Measurements from ENCODE around the gene HYAL3. TPM values are rescaled to one million over a fixed set of nuclear protein-coding genes. Genes with fewer than 3 reads are reported as not detected.

Gene HYAL3
- total RNA-seq, 1 experiment from 2014 or later, result 20.8 TPM

DNA sequence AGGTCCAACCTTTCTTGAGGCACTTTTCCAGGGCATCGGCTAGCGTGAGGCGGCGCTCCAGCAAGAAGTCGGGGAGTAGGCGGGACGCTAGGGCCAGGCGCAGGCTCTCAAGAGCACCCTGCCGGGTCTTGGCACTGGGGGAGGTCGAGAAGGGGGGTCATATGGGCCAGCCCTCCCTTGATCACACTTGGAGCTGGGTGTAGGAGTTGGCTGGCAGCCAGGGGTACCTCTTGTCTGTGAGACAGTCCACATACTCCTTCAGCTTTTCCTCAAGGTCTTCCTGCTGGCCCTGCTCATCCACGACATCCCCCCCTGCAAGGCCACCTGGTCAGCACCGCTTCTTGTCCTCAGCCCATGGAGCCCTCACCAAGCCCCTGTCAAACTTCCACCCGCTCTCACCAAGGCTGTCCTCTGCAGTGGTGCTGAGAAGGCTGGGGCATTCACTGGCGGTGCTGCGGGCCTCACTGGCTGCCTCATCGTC is 9.0 kb downstream of the HYAL3 start:
- H3K36me3 ChIP-seq (ENCODE audit: low read depth, low read length), result peaks cover 35% of the 10 kb centered on the region
- ATAC-seq, result no peak
- POLR2A ChIA-PET (ENCODE audit: unreplicated experiment), result no interaction called here

DNA sequence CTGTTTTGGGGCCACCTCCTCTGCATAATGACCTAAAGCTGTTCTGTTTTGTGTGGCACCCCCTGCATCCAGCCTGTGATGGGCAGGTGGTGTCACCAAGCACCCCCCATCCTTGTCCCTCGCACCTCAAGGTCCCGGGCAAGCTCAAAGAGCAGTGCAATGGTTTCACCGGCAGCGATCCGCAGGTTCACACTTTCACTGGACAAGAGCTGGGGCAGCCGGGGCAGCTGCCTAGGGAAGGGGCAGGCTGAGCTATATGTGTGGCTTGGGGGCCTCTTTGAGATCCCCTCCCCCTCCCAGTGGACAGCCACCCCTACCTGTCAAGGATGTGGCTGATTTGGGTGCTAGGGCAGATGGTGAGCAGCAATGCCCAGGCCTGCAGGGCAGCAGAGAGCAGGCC is 10.1 kb downstream of the HYAL3 start:
- H3K79me2 ChIP-seq (ENCODE audit: low read length), result peaks cover 32% of the 10 kb centered on the region
- H3K4me2 ChIP-seq (ENCODE audit: low read length), result no peak overlapping the region
- H3K9me3 ChIP-seq (ENCODE audit: low read length), result no peaks in the 10 kb centered on the region
- ATAC-seq (no peak), DNase-seq (no peak)
- POLR2A ChIA-PET (ENCODE audit: unreplicated experiment), result interaction anchor here (0.6 kb wide), 1 partner anchor 10 kb away, joined by 3 read pairs; no protein-coding TSS in a partner anchor
- no peak overlapping the region for H2AFZ ChIP-seq (ENCODE audit: low read length)
- H3K9me2 ChIP-seq (replicated peaks; ENCODE audit: low read length), result no peaks in the 10 kb centered on the region
- H3K27me3 ChIP-seq (ENCODE audit: low read length), result no peaks in the 10 kb centered on the region
- CTCF ChIA-PET, result no interaction called here
- no peak overlapping the region for H3K9ac ChIP-seq (ENCODE audit: low read length)
- peaks cover 4% of the 10 kb centered on the region for H3F3A ChIP-seq (ENCODE audit: low read length, unreplicated experiment)
- no peaks in the 10 kb centered on the region for H4K20me1 ChIP-seq (ENCODE audit: low read length)
- H3K4me1 ChIP-seq (ENCODE audit: insufficient read depth, low read length), result peaks cover 6% of the 10 kb centered on the region
- intact Hi-C loops (cut with micrococcal nuclease), result no loop called here
- BruUV-seq (replicated peaks), result no TSS peak
- no peak overlapping the region for H3K27ac ChIP-seq (ENCODE audit: low read length)
- H3K36me3 ChIP-seq (ENCODE audit: low read depth, low read length), result peaks cover 35% of the 10 kb centered on the region
- TF ChIP-seq EZH2 (IDR thresholded peaks at IDR 0.05; ENCODE audit: low read length, unreplicated experiment) (no peak), EZH2phosphoT487 (IDR thresholded peaks at IDR 0.05; ENCODE audit: borderline replicate concordance, low read length) (no peak)
- TF ChIP-seq, protein P1, sequence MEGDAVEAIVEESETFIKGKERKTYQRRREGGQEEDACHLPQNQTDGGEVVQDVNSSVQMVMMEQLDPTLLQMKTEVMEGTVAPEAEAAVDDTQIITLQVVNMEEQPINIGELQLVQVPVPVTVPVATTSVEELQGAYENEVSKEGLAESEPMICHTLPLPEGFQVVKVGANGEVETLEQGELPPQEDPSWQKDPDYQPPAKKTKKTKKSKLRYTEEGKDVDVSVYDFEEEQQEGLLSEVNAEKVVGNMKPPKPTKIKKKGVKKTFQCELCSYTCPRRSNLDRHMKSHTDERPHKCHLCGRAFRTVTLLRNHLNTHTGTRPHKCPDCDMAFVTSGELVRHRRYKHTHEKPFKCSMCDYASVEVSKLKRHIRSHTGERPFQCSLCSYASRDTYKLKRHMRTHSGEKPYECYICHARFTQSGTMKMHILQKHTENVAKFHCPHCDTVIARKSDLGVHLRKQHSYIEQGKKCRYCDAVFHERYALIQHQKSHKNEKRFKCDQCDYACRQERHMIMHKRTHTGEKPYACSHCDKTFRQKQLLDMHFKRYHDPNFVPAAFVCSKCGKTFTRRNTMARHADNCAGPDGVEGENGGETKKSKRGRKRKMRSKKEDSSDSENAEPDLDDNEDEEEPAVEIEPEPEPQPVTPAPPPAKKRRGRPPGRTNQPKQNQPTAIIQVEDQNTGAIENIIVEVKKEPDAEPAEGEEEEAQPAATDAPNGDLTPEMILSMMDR (conservative IDR thresholded peaks at IDR 0.05; ENCODE audit: low read depth, low read length), result no peak
- H3K4me3 ChIP-seq (ENCODE audit: low read length), result no peak overlapping the region

More for the DNA sequence above, 9.0 kb downstream of the HYAL3 start:
- Histone ChIP-seq H3K4me2 (ENCODE audit: low read length) (peak overlapping the region; percentile 100), H3K79me2 (ENCODE audit: low read length) (peaks cover 32% of the 10 kb centered on the region), H2AFZ (ENCODE audit: low read length) (no peak overlapping the region), H3K4me3 (ENCODE audit: low read length) (no peak overlapping the region; the same call in 1 of the 2 replicates), H3K9me2 (replicated peaks; ENCODE audit: low read length) (no peaks in the 10 kb centered on the region), H3K27me3 (ENCODE audit: low read length) (no peaks in the 10 kb centered on the region), H3K9me3 (ENCODE audit: low read length) (no peaks in the 10 kb centered on the region), H3K9ac (ENCODE audit: low read length) (no peak overlapping the region), H3F3A (ENCODE audit: low read length, unreplicated experiment) (peaks cover 4% of the 10 kb centered on the region), H3K27ac (ENCODE audit: low read length) (no peak overlapping the region), H3K4me1 (ENCODE audit: insufficient read depth, low read length) (peaks cover 6% of the 10 kb centered on the region), H4K20me1 (ENCODE audit: low read length) (no peaks in the 10 kb centered on the region)
- intact Hi-C loops (cut with micrococcal nuclease), result no loop called here
- TF ChIP-seq EZH2 (IDR thresholded peaks at IDR 0.05; ENCODE audit: low read length, unreplicated experiment), result no peak
- TF ChIP-seq EZH2phosphoT487 (IDR thresholded peaks at IDR 0.05; ENCODE audit: borderline replicate concordance, low read length), result no peak
- CTCF ChIA-PET, result no interaction called here
- no peak for DNase-seq
- BruUV-seq (replicated peaks), result no TSS peak

DNA sequence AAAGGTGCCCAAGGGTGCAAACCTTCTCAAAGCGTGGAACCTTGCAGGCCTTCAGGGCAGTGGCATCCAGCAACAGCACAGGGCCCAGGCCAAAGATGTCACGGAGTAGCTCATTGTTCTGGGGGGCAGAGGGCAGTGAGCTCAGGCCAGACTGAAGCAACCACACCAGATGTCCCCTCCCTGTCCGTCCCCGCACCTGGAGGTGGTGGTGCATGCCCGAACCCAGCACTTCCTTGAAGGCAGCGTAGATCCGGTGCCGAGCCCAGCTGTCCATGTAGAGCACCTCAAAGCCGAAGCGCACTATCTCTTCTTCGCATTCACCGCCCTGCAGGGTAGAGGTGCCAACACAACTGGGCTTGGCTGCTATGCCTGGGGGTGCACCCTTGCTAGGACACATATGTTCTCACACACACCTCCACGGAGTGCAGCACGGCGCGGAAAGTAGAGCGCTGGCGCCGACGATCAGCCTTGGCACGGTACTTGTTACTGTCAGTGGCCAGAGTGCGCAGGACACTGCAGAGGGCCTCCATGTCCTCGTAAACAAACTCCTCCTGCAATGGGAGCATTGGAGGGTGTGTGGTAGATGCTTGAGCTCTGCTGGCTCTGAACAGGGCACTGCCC is 10.7 kb downstream of the HYAL3 start:
- BruUV-seq (replicated peaks), result no TSS peak

More for the DNA sequence above, 10.7 kb downstream of the HYAL3 start:
- TF ChIP-seq EZH2phosphoT487 (IDR thresholded peaks at IDR 0.05; ENCODE audit: borderline replicate concordance, low read length) (no peak), EZH2 (IDR thresholded peaks at IDR 0.05; ENCODE audit: low read length, unreplicated experiment) (no peak)
- TF ChIP-seq, protein P1 (conservative IDR thresholded peaks at IDR 0.05; ENCODE audit: low read depth, low read length), result no peak
- Histone ChIP-seq H3K36me3 (ENCODE audit: low read depth, low read length) (peaks cover 35% of the 10 kb centered on the region), H3K4me2 (ENCODE audit: low read length) (no peak overlapping the region), H3K27me3 (ENCODE audit: low read length) (no peaks in the 10 kb centered on the region), H3K9ac (ENCODE audit: low read length) (no peak overlapping the region), H3K4me3 (ENCODE audit: low read length) (no peak overlapping the region), H3K9me3 (ENCODE audit: low read length) (no peaks in the 10 kb centered on the region), H3K27ac (ENCODE audit: low read length) (no peak overlapping the region), H3K4me1 (ENCODE audit: insufficient read depth, low read length) (peaks cover 6% of the 10 kb centered on the region), H4K20me1 (ENCODE audit: low read length) (no peaks in the 10 kb centered on the region), H3F3A (ENCODE audit: low read length, unreplicated experiment) (peaks cover 4% of the 10 kb centered on the region), H3K79me2 (ENCODE audit: low read length) (peaks cover 32% of the 10 kb centered on the region), H2AFZ (ENCODE audit: low read length) (no peak overlapping the region), H3K9me2 (replicated peaks; ENCODE audit: low read length) (no peaks in the 10 kb centered on the region)
- CTCF ChIA-PET, result no interaction called here
- DNase-seq, result no peak
- ATAC-seq, result no peak
- intact Hi-C loops (cut with micrococcal nuclease), result no loop called here
- POLR2A ChIA-PET (ENCODE audit: unreplicated experiment), result no interaction called here
